Gastrocnemius medialis (tissue), 4 donors: Measurements from ENCODE around the gene WDR70. TPM values are rescaled to one million over a fixed set of nuclear protein-coding genes. Genes with fewer than 3 reads are reported as not detected.

Experiments
- ATAC-seq, 2 donors: fragments of 150-250 bp; one replicate each; pipeline ENCODE4 v1.9.1; 2016
- DNase-seq, 2 donors: peaks; one replicate each; pipeline ENCODE4 v3.0.0-alpha.2; 2019
- H3K27ac ChIP-seq, 4 donors: fragments of 200-600 bp; sonication (generic); 1 replicate in 1 of 4; 2 replicates in 3 of 4; pipeline ENCODE4 v1.5.1; 2016 to 2018; ENCODE audit warnings: mild to moderate bottlenecking in 2 of 4, moderate library complexity in 1 of 4
- H3K27me3 ChIP-seq, 3 donors: fragments of 200-600 bp; sonication (generic) in 2 of 3; 1 replicate in 1 of 3; 2 replicates in 2 of 3; pipeline versions ENCODE4 v1.5.1 to v1.6.0; 2016 to 2019; ENCODE audit warnings: mild to moderate bottlenecking in 1 of 3, moderate library complexity in 1 of 3
- H3K36me3 ChIP-seq, 2 donors: fragments of 200-600 bp; sonication (generic) in 1 of 2; one replicate each; pipeline ENCODE4 v1.5.1; 2017 to 2018
- H3K4me1 ChIP-seq, 2 donors: fragments of 200-600 bp; sonication (generic) in 1 of 2; one replicate each; pipeline ENCODE4 v1.5.1; 2016 to 2017; ENCODE audit warnings: mild to moderate bottlenecking in 2 of 2
- H3K4me3 ChIP-seq, 4 donors: fragments of 200-600 bp; sonication (generic) in 3 of 4; 1 replicate in 1 of 4; 2 replicates in 3 of 4; pipeline ENCODE4 v1.5.1; 2016 to 2019; ENCODE audit warnings: mild to moderate bottlenecking in 2 of 4
- H3K9me3 ChIP-seq, 3 donors: fragments of 200-600 bp; sonication (generic) in 2 of 3; 1 replicate in 1 of 3; 2 replicates in 2 of 3; pipeline ENCODE4 v1.5.1; 2016 to 2019
- POLR2A ChIP-seq, 2 donors: fragments of 450-650 bp; IDR thresholded peaks; one replicate each; pipeline ENCODE4 v1.6.1; 2017; ENCODE audit warnings: antibody characterized with exemption in 2 of 2, mild to moderate bottlenecking in 2 of 2, moderate library complexity in 2 of 2
- in situ Hi-C, 4 donors: fragments of 200-750 bp; cut with MboI; loops; one replicate each; pipeline versions ENCODE4 v1.15.0 to v1.8.0; 2017; ENCODE audit warnings: low sequenced_read_pairs in 4 of 4
- intact Hi-C: fragments of 100-400 bp; cut with DNase I; formaldehyde crosslinking; loops from one replicate; pipeline ENCODE4 v1.15.1; 2023; ENCODE audit warnings: low total_unique reads
- total RNA-seq, 4 donors: library from RNA; depleted of rRNA; stranded (reverse); fragments of >200 nt; gene quantifications; one replicate each; pipeline versions ENCODE4 v1.1.0 to v1.2.3, GENCODE V29; 2016
- TF ChIP-seq, protein P1 (sequence below), 5 experiments: fragments of 450-650 bp in 3 of 5; fragments of 200-600 bp in 2 of 5; sonication (generic) in 2 of 5; IDR thresholded peaks in 4 of 5; conservative IDR thresholded peaks in 1 of 5; 1 replicate in 4 of 5; 2 replicates in 1 of 5; pipeline ENCODE4 v1.5.1; 2016 to 2019; ENCODE audit warnings: antibody characterized with exemption in 5 of 5, mild to moderate bottlenecking in 3 of 5, moderate library complexity in 3 of 5

Gene WDR70
- total RNA-seq, 4 donors from 2014 or later: 15.9 to 24.8 (median 21.5) TPM

DNA sequence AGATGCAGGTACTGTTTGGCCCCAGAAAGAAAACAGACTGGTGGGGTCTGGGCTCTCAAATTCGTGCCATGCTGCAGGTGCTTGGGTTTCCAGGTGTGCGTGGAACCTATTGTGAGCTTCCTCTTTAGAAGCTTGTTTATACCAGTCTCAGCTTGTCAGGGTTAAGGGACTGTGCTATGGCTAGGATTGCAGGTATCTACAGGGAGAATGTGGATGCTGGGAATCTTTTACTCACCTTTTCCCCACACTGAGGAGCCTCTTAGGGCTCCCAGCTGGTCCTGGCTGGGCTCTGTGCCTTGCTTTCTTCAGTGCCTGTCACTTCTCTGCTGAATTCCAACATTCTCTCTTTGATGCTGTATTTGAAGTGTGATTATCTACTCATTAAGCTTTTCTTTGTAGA is 111.8 kb downstream of the WDR70 start:
- ATAC-seq: no peak
- H3K36me3 ChIP-seq: no peaks in the 10 kb centered on the region
- no peak overlapping the region for H3K27ac ChIP-seq
- no peak for TF ChIP-seq POLR2A (IDR thresholded peaks at IDR 0.05)
- TF ChIP-seq, protein P1, sequence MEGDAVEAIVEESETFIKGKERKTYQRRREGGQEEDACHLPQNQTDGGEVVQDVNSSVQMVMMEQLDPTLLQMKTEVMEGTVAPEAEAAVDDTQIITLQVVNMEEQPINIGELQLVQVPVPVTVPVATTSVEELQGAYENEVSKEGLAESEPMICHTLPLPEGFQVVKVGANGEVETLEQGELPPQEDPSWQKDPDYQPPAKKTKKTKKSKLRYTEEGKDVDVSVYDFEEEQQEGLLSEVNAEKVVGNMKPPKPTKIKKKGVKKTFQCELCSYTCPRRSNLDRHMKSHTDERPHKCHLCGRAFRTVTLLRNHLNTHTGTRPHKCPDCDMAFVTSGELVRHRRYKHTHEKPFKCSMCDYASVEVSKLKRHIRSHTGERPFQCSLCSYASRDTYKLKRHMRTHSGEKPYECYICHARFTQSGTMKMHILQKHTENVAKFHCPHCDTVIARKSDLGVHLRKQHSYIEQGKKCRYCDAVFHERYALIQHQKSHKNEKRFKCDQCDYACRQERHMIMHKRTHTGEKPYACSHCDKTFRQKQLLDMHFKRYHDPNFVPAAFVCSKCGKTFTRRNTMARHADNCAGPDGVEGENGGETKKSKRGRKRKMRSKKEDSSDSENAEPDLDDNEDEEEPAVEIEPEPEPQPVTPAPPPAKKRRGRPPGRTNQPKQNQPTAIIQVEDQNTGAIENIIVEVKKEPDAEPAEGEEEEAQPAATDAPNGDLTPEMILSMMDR (IDR thresholded peaks at IDR 0.05 in 4 of 5, conservative IDR thresholded peaks at IDR 0.05 in 1 of 5): no peak
- no peaks in the 10 kb centered on the region for H3K27me3 ChIP-seq
- H3K9me3 ChIP-seq: no peaks in the 10 kb centered on the region
- peaks cover 0 to 11% of the 10 kb centered on the region in 2 donors for H3K4me1 ChIP-seq
- in situ Hi-C loops: no loop called here
- DNase-seq: no peak
- intact Hi-C loops: no loop called here
- no peak overlapping the region for H3K4me3 ChIP-seq

DNA sequence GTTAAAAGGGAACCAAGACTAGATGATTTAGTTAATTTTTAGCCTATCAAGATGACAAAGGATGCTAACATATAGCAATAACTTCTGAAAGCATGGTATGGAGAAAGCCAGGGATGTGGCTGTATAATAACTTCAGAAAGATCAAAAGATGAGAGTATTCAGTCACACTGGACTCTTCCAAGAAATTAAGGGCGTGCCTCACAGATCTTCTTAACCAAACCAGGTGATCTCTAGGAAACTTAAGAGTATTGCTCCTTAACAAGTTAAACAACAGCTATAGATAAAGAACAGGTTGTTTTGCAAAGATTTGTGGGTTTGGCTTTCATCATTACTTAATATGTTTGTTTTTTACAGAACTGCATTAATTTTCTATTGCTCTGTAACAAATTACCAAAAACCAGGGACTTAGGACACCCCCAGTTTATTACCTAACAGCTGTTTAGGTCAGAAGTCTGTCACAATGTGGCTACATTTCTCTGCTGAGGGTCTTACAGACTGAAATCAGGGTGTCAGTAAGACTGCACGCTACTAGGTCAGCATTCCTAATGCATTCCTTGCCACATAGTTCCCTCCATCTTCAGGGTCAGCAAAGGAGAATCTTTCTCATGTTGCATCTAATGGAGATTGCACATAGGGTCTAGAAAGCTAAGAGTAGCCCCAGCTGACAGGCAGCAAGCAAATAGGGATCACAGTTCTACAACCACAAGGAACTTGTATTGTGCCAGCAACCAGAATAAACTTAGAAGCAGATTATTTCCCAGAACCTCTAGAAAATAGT is 113.8 kb downstream of the WDR70 start:
- Histone ChIP-seq H3K4me1 (peaks cover 0 to 11% of the 10 kb centered on the region in 2 donors), H3K27me3 (no peaks in the 10 kb centered on the region), H3K36me3 (no peaks in the 10 kb centered on the region), H3K27ac (no peak overlapping the region), H3K4me3 (no peak overlapping the region), H3K9me3 (no peaks in the 10 kb centered on the region)
- DNase-seq (no peak), ATAC-seq (peak in 1 of 2 donors; percentile 41)
- in situ Hi-C loops (no loop called here), intact Hi-C loops (no loop called here)
- no peak for TF ChIP-seq POLR2A (IDR thresholded peaks at IDR 0.05)
- TF ChIP-seq, protein P1 (IDR thresholded peaks at IDR 0.05 in 4 of 5, conservative IDR thresholded peaks at IDR 0.05 in 1 of 5): no peak

DNA sequence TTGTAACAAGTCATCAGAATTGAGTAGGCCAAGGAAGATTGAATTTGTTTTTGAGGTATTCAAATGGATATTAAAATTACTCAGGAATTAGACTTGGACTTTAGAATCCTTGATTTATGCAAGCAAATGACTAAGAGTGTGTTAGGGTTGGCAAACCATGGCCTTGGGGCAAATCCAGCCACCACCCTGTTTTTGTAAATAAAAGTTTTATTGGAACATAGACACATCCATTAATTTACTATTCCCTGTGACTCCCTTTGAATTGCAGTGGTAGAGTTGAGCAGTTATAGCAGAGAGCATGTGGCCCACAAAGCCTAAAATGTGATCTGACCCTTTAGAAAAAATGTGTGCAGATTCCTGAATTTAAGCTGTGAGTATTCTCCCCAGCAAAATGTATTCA is 115.6 kb downstream of the WDR70 start:
- Histone ChIP-seq H3K27me3 (no peaks in the 10 kb centered on the region), H3K4me3 (no peak overlapping the region), H3K27ac (no peak overlapping the region), H3K4me1 (peaks cover 0 to 11% of the 10 kb centered on the region in 2 donors), H3K9me3 (no peaks in the 10 kb centered on the region), H3K36me3 (no peaks in the 10 kb centered on the region)
- in situ Hi-C loops: no loop called here
- intact Hi-C loops: no loop called here
- TF ChIP-seq POLR2A (IDR thresholded peaks at IDR 0.05): no peak
- TF ChIP-seq, protein P1 (IDR thresholded peaks at IDR 0.05 in 4 of 5, conservative IDR thresholded peaks at IDR 0.05 in 1 of 5): no peak
- no peak for ATAC-seq
- no peak for DNase-seq

- Histone ChIP-seq H3K4me1 (peaks cover 0 to 11% of the 10 kb centered on the region in 2 donors), H3K36me3 (no peaks in the 10 kb centered on the region), H3K9me3 (no peaks in the 10 kb centered on the region), H3K27ac (no peak overlapping the region), H3K27me3 (no peaks in the 10 kb centered on the region), H3K4me3 (no peak overlapping the region)
- intact Hi-C loops: no loop called here
- TF ChIP-seq POLR2A (IDR thresholded peaks at IDR 0.05): no peak
- TF ChIP-seq, protein P1 (IDR thresholded peaks at IDR 0.05 in 4 of 5, conservative IDR thresholded peaks at IDR 0.05 in 1 of 5): peak in 3 of 5 experiments; percentile 18 to 25 (median 24)
- ATAC-seq (peak in 1 of 2 donors; percentile 64), DNase-seq (no peak)
- in situ Hi-C loops: no loop called here
Measured at GRCh38 chr5:37495210-37495609, 116.1 kb downstream of the WDR70 start.
